ENCODE data around the gene PODNL1.
"Not testable (repeated sequence)": the region's sequence is repeated elsewhere in the genome, so short reads cannot be mapped to it uniquely, and the experiment has no call there.

The PODNL1 gene

GRCh38 chr19:13926010-13926409 lies 12.2 kb downstream of the PODNL1 start:
- no peak for DNase-seq (ENCODE audit: low read depth in 2 of 2)

DNA sequence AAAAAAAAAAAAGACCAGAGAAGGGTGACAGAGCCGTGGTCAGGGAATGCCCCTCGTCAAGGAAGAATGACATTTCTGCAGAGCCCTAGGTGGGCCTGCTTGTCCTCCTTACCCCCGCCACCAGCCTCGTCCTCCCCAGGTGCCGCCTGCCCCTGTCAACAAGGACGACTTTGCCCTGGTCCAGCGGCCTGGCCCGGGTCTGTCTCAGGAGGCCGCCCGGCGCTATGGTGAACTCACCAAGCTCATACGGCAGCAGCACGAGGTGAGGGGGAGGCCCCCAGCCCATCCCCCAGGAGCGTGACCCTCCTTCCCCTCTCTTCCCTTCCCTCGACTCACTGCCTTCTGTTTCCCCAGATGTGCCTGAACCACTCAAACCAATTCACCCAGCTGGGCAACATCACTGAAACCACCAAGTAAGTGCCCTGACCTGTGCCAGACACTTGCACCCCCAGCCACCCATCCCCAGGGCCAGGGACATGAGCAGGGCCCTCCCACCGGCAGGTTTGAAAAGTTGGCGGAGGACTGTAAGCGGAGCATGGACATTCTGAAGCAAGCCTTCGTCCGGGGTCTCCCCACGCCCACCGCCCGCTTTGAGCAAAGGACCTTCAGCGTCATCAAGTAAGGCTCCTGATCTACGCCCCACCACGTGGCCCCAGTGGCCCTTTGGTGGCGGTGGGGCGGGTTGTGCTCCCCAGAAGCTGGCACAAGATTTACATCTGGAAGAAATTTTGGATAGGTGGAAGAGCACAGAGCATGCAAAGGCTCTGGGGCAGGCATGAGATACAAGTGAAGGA lies 14.8 kb downstream of the PODNL1 start:
- no peak for DNase-seq (ENCODE audit: low read depth in 2 of 2)

DNA sequence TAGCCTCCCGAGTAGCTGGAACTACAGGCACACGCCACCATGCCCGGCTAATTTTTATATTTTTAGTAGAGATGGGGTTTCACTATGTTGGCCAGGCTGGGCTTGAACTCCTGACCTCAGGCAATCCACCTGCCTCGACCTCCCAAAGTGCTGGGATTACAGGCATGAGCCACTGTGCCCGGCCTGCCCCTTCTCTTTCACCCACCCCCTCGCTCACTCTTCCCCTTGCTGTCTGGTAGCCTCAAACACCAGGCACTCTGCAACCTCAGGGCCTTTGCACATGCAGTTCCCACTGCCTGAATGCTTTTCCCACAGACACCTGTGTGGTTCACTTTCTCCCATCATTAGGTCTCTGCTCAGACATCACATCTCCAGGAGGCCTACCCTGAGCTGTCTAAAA lies 16.1 kb downstream of the PODNL1 start:
- not testable (repeated sequence) for DNase-seq (ENCODE audit: low read depth in 2 of 2)

DNA sequence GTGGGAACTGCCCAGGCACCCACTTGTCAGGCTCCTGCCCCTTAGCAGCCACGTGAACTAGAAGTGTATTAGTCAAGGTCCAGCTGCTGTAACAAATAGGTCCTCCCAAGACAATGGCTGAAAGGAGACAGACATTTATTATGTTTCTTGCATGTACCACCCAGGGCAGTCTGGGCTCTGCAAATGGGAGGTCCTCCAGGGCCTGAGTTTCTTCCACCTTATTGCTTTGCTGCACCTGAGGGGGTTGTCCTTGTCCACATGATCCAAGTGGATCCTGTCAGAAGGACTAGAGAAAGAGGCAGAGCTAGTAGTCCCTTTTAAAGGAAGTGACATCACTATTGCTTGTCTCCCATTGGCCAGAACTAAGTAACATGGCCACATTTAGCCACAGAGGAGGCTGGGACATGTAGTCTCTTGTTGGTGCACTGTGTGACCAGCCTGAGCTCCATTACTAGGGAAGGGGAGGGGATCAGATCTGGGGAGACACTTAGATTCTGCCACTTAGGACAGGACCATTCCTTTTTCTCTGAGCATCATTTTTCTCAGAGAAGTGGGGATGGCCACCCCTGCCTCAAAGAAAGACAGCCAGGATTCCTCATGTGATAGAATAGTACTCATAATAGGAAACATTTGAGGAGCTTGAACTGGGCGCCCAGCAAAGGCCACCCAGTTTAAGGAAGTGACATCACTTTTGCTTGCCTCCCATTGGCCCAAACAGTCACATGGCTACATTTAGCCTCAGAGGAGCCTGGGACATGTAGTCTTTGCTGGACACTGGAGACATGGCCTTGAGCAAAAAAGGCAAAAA lies 17.1 kb downstream of the PODNL1 start:
- peak; percentile 12 to 32 for DNase-seq (ENCODE audit: low read depth in 2 of 2)

DNA sequence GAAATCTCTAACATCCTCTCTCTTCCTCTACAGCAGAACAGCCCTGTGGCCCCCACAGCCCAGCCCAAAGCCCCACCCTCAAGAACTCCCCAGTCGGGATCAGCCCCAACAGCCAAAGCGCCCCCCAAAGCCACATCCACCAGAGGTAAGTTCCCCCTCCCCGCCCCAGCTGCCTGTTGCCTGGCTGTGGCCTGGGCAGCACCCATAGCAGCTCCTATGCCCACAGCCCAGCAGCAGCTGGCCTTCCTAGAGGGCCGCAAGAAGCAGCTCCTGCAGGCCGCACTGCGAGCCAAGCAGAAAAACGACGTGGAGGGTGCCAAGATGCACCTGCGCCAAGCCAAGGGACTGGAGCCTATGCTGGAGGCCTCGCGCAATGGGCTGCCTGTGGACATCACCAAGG lies 17.7 kb downstream of the PODNL1 start:
- no peak for DNase-seq (ENCODE audit: low read depth in 2 of 2)

DNA sequence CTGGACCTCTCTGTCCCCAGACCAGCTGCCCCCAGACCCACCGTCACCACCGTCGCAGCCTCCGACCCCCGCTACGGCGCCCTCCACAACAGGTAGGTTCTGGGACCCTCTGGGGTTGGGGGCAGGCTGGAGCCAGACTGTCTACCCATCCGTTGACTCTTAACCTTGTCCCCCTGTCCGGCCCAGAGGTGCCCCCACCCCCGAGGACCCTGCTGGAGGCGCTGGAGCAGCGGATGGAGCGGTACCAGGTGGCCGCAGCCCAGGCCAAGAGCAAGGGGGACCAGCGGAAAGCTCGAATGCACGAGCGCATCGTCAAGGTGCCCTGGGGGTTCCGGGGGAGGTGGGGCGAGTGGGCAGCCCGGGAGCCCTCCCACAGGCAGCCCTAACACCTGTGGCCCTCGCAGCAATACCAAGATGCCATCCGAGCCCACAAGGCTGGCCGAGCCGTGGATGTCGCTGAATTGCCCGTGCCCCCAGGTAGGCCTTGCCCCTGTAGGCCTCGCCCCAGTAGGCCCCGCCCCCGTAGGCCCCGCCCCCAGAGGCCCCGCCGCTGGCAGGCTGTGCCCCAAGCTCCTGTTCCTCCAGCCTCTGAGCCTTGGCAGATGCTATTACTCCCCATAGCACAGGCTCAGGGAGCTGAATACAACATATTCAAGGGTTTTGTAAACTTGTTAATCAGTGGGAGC lies 19.3 kb downstream of the PODNL1 start:
- DNase-seq (ENCODE audit: low read depth in 2 of 2): no peak

DNA sequence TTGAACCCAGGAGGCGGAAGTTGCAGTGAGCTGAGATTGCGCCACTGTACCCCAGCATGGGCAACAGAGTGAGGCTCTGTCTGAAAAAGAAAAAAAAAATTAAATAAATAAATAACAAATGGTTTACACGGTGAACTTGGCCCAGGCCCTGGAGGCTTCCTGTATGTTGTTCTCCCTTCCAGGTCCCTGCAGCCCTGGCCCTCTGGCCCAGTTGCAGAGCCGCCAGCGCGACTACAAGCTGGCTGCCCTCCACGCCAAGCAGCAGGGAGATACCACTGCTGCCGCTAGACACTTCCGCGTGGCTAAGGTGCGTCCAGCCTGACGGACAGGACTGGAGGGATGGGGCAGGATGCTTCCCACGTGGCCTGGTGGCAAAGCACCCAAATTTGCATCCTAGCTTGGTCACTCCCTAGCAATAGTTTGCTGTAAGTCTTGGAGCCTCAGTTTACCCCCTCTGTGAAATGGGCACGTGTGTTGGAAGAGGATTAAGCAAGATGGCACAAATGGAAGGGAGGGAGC lies 20.3 kb downstream of the PODNL1 start:
- DNase-seq (ENCODE audit: low read depth in 2 of 2): no peak

- no peak for DNase-seq (ENCODE audit: low read depth in 2 of 2)
Observed at GRCh38 chr19:13914777-13915176, 23.4 kb downstream of the PODNL1 start.

DNA sequence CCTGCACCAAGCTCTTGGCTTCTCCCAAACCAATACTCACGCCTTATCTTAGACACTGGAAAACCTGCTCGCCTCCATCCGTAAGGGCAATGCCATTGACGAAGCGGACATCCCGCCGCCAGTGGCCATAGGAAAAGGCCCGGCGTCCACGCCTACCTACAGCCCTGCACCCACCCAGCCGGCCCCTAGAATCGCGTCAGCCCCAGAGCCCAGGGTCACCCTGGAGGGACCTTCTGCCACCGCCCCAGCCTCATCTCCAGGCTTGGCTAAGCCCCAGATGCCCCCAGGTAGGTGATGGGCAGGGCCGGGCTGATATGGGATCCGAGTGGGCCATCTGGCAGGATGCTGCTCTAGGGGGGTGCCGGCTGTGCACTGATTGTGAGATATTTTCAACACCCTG lies 24.9 kb downstream of the PODNL1 start:
- no peak for DNase-seq (ENCODE audit: low read depth in 2 of 2)

DNA sequence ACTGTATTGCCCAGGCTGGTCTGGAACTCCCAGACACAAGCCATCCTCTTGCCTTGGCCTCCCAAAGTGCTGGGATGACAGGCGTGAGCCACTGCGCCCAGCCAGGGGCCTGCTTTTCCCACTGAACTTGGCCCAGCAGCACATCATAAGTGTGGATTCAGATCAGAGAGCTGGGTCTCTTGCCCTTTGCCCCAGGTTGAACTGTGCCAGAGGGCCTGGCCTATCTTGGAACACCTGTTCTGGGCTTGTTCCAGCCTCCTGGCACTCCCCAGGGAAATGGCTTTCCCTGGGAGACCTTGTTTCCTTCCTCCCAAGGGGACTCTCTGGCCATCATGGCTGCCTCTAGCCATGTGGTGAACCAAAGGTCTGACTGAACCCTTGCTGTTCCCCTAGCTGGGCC lies 28.8 kb downstream of the PODNL1 start:
- no peak for DNase-seq (ENCODE audit: low read depth in 2 of 2)

GRCh38 chr19:13908674-13909073 lies 29.5 kb downstream of the PODNL1 start:
- DNase-seq (ENCODE audit: low read depth in 2 of 2): no peak

DNA sequence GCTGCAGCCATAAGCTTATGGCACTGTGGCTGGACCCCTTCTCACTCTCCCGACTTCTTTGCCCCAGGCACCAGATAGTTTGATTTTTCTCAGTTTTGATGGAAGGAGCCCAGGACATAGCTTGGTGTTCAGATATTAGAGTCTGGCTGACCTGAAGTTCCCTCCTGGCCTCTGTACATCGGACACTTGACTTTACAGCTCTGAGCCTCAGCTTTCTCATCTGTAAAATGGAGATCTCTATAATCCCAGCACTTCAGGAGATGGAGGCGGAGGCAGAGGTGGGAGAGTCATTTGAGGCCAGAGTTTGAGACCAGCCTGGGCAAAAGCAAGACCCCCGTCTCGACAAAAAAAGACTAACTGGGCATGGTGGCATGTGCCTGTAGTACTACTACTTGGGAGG lies 31.3 kb downstream of the PODNL1 start:
- DNase-seq (ENCODE audit: low read depth in 2 of 2): no peak

- DNase-seq (ENCODE audit: low read depth in 2 of 2): no peak
Observed at GRCh38 chr19:13906521-13906904, 31.7 kb downstream of the PODNL1 start.

GRCh38 chr19:13905634-13906520 lies 32.3 kb downstream of the PODNL1 start, which contains the start of the genes BRME1 and CC2D1A:
BRME1 (minus strand) TSS chr19:13906117; CDS start chr19:13904892, 1,225 bp downstream.
CC2D1A (plus strand) TSS chr19:13906201; CDS start chr19:13906442, 241 bp downstream.
- DNase-seq (ENCODE audit: low read depth in 2 of 2): peak; percentile 96

DNA sequence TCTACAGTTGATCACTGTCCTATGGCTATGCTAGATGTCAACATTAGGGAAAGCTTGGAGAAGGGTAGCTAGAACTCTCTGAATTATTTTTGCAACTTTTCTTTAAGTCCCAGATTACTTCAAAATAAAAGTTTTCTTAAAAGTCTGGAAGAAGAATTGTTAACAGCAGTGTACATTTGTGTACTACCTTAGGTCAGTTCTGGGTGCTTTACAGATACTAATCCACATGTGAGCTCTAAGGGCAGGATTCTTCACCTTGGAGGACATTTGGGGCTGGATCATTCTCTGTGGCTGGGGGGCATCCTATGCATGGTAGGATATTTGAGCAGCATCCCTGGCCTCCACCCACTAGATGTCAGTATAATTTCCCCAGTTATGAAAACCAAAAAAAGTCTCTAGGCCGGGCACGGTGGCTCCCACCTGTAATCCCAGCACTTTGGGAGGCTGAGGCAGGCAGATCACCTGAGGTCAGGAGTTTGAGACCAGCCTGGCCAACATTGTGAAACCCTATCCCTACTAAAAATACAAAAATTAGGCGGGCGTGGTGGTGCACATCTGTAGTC lies 35.1 kb downstream of the PODNL1 start:
- no peak for DNase-seq (ENCODE audit: low read depth in 2 of 2)

GRCh38 chr19:13899912-13900584 lies 38.2 kb downstream of the PODNL1 start:
- no peak for DNase-seq (ENCODE audit: low read depth in 2 of 2)

- no peak for DNase-seq (ENCODE audit: low read depth in 2 of 2)
Observed at GRCh38 chr19:13899393-13899792, 38.8 kb downstream of the PODNL1 start.

DNA sequence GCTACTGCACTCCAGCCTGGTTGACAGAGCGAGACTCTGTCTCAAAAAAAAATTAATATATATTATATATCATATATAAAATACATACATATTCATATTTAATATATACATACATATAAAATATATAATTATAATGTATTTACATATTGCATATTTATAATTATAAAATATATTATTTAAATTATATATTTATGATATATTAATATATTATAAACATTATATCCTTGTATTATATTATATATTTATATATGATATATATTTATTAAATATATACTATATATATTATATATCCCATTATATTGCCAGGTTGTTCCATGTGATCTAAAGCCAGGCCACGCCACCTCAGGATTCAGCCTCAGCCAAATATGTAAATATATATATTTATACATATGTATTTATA lies 42.0 kb downstream of the PODNL1 start:
- no peak for DNase-seq (ENCODE audit: low read depth in 2 of 2)

DNA sequence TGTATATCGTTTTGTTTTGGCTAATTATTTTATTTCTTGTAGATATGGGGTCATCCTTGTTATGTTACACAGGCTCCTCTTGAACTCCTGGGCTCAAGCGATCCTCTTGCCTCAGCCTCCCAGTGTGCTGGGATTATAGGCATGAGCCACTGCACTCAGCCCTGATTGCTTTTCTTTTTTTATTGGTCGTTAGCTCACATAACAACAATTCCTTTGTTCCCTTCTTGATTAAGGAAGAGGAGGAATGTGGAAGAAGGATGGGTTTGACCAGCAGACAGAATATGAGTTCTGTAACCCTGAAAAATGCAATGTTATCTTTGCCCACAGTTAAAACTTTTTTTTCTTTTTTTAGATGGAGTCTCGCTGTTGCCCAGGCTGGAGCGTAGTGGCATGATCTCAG lies 43.7 kb downstream of the PODNL1 start:
- no peak for DNase-seq (ENCODE audit: low read depth in 2 of 2)

GRCh38 chr19:13892870-13893269 lies 45.3 kb downstream of the PODNL1 start:
- no peak for DNase-seq (ENCODE audit: low read depth in 2 of 2)
